BLaER1 treated with 17β-estradiol and CSF1 and Interleukin-3, amounts not matched to agents 10 nM and 100 nM (cell line): Measurements from ENCODE around the gene ITPR1.
A peak's percentile ranks its signal among the peaks of the same experiment; 100 is the strongest.

Experiments used
- H3K27ac ChIP-seq, 11 experiments: shearing (Covaris generic); formaldehyde crosslinking; 2 replicates each; pipeline ENCODE4 v1.8.1; 2022
- H3K27me3 ChIP-seq, 11 experiments: shearing (Covaris generic); formaldehyde crosslinking; 2 replicates each; pipeline ENCODE4 v1.8.1; 2022
- H3K36me3 ChIP-seq, 11 experiments: shearing (Covaris generic); formaldehyde crosslinking; 2 replicates each; pipeline ENCODE4 v1.8.1; 2022
- H3K4me1 ChIP-seq, 10 experiments: shearing (Covaris generic); formaldehyde crosslinking; 2 replicates each; pipeline ENCODE4 v1.8.1; 2022
- H3K4me2 ChIP-seq, 11 experiments: shearing (Covaris generic); formaldehyde crosslinking; 2 replicates each; pipeline ENCODE4 v1.8.1; 2022
- H3K4me3 ChIP-seq, 10 experiments: shearing (Covaris generic); formaldehyde crosslinking; 2 replicates each; pipeline ENCODE4 v1.8.1; 2022
- H3K9ac ChIP-seq, 11 experiments: shearing (Covaris generic); formaldehyde crosslinking; 2 replicates each; pipeline ENCODE4 v1.8.1; 2022
- H3K9me3 ChIP-seq, 11 experiments: shearing (Covaris generic); formaldehyde crosslinking; replicated peaks in 1 of 11; 2 replicates each; pipeline ENCODE4 v1.8.1; 2022
- H4K20me1 ChIP-seq, 11 experiments: shearing (Covaris generic); formaldehyde crosslinking; 2 replicates each; pipeline ENCODE4 v1.8.1; 2022
- Cebpa-rat ChIP-seq, 11 experiments: shearing (Covaris generic); IDR thresholded peaks; 2 replicates each; pipeline ENCODE4 v1.8.1; 2022

ITPR1 gene

GRCh38 chr3:4689021-4689420 is 195.9 kb downstream of the ITPR1 start:
- H3K9ac ChIP-seq = no peak overlapping the region
- H3K27me3 ChIP-seq = no peaks in the 10 kb centered on the region
- no peak overlapping the region for H3K27ac ChIP-seq
- no peak overlapping the region for H3K4me2 ChIP-seq
- no peaks in the 10 kb centered on the region; a peak in 1 of 22 replicates for H4K20me1 ChIP-seq
- H3K36me3 ChIP-seq = peaks cover 62 to 99% (median 86%) of the 10 kb centered on the region in 11 experiments
- TF ChIP-seq Cebpa-rat (IDR thresholded peaks at IDR 0.05) = no peak
- no peaks in the 10 kb centered on the region for H3K4me1 ChIP-seq
- no peak overlapping the region for H3K4me3 ChIP-seq
- peaks cover 13 to 24% (median 17%) of the 10 kb centered on the region in 11 experiments for H3K9me3 ChIP-seq

DNA sequence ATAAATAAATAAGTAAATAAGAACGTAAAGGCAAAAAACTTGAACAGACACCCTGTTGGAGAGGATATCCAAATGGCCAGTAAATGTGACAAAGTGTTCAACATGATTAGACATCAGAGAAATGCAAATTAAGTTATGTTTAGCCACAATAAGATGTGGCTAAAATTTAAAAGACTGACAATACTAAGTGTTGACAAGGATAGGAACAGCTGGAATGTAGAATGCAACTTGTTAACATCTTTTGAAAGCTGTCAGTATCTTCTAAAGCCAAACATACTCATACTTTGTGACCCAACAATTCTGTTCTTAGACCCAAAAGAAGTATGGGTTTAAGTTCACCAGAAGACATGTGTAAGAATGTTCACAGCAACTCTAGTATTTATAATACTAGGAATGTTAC is 197.1 kb downstream of the ITPR1 start:
- Histone ChIP-seq H3K4me2 (no peak overlapping the region), H3K9me3 (peaks cover 13 to 24% (median 17%) of the 10 kb centered on the region in 11 experiments), H3K27ac (no peak overlapping the region), H3K4me3 (no peak overlapping the region), H3K27me3 (no peaks in the 10 kb centered on the region), H3K9ac (no peak overlapping the region), H3K36me3 (peaks cover 49 to 97% (median 74%) of the 10 kb centered on the region in 11 experiments), H4K20me1 (no peaks in the 10 kb centered on the region; a peak in 1 of 22 replicates), H3K4me1 (peaks cover 0 to 3% (median 2%) of the 10 kb centered on the region in 10 experiments; a peak in 10 of 20 replicates)
- TF ChIP-seq Cebpa-rat (IDR thresholded peaks at IDR 0.05) = no peak

DNA sequence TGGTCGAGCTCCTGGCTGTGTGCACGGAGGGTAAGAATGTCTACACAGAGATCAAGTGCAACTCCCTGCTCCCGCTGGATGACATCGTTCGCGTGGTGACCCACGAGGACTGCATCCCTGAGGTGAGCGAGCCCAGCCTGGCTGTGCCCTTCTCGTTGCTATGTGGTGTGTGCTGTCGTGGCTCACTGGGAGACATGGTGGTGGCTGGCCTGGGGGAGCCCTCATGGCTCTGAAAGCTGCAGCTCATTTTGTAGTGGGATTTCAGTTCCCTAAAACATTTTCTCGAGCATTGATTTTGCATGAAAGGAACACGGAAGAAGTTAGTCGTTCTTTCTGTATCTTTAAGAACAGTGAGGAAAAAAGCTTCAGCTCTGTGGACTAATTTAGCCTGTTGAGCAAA is 200.5 kb downstream of the ITPR1 start:
- TF ChIP-seq Cebpa-rat (IDR thresholded peaks at IDR 0.05) = no peak

GRCh38 chr3:4695846-4696245 is 202.7 kb downstream of the ITPR1 start:
- TF ChIP-seq Cebpa-rat (IDR thresholded peaks at IDR 0.05) = no peak
- H3K9ac ChIP-seq = no peak overlapping the region
- peaks cover 32 to 97% (median 55%) of the 10 kb centered on the region in 11 experiments; a peak in 21 of 22 replicates for H3K36me3 ChIP-seq
- no peak overlapping the region for H3K4me3 ChIP-seq
- H3K9me3 ChIP-seq = peaks cover 0 to under 1% (median 0%) of the 10 kb centered on the region in 11 experiments; a peak in 1 of 22 replicates
- H3K4me1 ChIP-seq = peaks cover 0 to 11% (median 7%) of the 10 kb centered on the region in 10 experiments; a peak in 10 of 20 replicates
- H3K27ac ChIP-seq = no peak overlapping the region
- H4K20me1 ChIP-seq = no peaks in the 10 kb centered on the region; a peak in 1 of 22 replicates
- H3K27me3 ChIP-seq = no peaks in the 10 kb centered on the region
- H3K4me2 ChIP-seq = peak overlapping the region in 3 of 11 experiments; percentile 16 to 21 (median 16); a peak in 4 of 22 replicates

More for the DNA sequence above, 200.5 kb downstream of the ITPR1 start:
- Histone ChIP-seq H3K27ac (no peak overlapping the region), H3K9me3 (peaks cover 13 to 20% (median 17%) of the 10 kb centered on the region in 11 experiments), H3K9ac (no peak overlapping the region), H4K20me1 (no peaks in the 10 kb centered on the region; a peak in 1 of 22 replicates), H3K4me1 (peaks cover 0 to 11% (median 7%) of the 10 kb centered on the region in 10 experiments; a peak in 10 of 20 replicates), H3K4me2 (no peak overlapping the region), H3K36me3 (peaks cover 29 to 97% (median 59%) of the 10 kb centered on the region in 11 experiments), H3K4me3 (no peak overlapping the region), H3K27me3 (no peaks in the 10 kb centered on the region)

DNA sequence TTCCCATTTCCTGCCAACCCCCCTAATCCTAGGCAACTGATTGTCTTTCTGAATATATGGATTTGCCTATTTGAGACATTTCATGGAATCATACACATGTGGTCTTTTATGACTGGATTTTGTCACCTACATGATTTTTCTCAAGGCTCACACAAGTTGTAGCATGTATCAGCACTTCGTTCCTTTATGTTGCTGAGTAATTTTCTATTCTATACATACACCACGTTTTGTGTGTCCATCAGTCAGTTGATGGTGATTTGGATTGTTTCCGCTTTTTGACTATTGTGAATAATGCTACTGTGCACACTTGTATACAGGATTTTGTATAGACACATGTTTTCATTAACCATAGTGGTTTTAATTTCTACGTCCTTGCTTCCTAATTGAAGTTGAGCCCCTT is 203.1 kb downstream of the ITPR1 start:
- H3K4me1 ChIP-seq = peaks cover 0 to 11% (median 7%) of the 10 kb centered on the region in 10 experiments; a peak in 10 of 20 replicates
- no peak for TF ChIP-seq Cebpa-rat (IDR thresholded peaks at IDR 0.05)
- no peaks in the 10 kb centered on the region for H3K27me3 ChIP-seq
- no peak overlapping the region for H3K4me2 ChIP-seq
- no peak overlapping the region for H3K9ac ChIP-seq
- H3K27ac ChIP-seq = no peak overlapping the region
- peaks cover 36 to 97% (median 55%) of the 10 kb centered on the region in 11 experiments for H3K36me3 ChIP-seq
- H4K20me1 ChIP-seq = no peaks in the 10 kb centered on the region; a peak in 1 of 22 replicates
- H3K9me3 ChIP-seq = no peaks in the 10 kb centered on the region
- H3K4me3 ChIP-seq = no peak overlapping the region

- H3K9me3 ChIP-seq = no peaks in the 10 kb centered on the region
- no peaks in the 10 kb centered on the region; a peak in 1 of 22 replicates for H4K20me1 ChIP-seq
- H3K9ac ChIP-seq = no peak overlapping the region
- no peak for TF ChIP-seq Cebpa-rat (IDR thresholded peaks at IDR 0.05)
- H3K4me2 ChIP-seq = no peak overlapping the region
- peaks cover 42 to 97% (median 56%) of the 10 kb centered on the region in 11 experiments; a peak in 21 of 22 replicates for H3K36me3 ChIP-seq
- H3K4me1 ChIP-seq = peaks cover 0 to 20% (median 17%) of the 10 kb centered on the region in 10 experiments; a peak in 17 of 20 replicates
- no peak overlapping the region for H3K27ac ChIP-seq
- no peaks in the 10 kb centered on the region for H3K27me3 ChIP-seq
- no peak overlapping the region for H3K4me3 ChIP-seq
Measured at GRCh38 chr3:4698125-4698821, 205.1 kb downstream of the ITPR1 start.

GRCh38 chr3:4703054-4703480 is 209.9 kb downstream of the ITPR1 start:
- no peaks in the 10 kb centered on the region for H3K27me3 ChIP-seq
- H3K4me1 ChIP-seq = peaks cover 0 to 13% (median 10%) of the 10 kb centered on the region in 10 experiments; a peak in 16 of 20 replicates
- H4K20me1 ChIP-seq = no peaks in the 10 kb centered on the region
- no peak overlapping the region for H3K27ac ChIP-seq
- H3K9ac ChIP-seq = no peak overlapping the region
- H3K9me3 ChIP-seq = no peaks in the 10 kb centered on the region
- TF ChIP-seq Cebpa-rat (IDR thresholded peaks at IDR 0.05) = no peak
- peaks cover 57 to 100% (median 78%) of the 10 kb centered on the region in 11 experiments for H3K36me3 ChIP-seq
- peak overlapping the region in 9 of 11 experiments; percentile 0 to 59 (median 50); a peak in 17 of 22 replicates for H3K4me2 ChIP-seq
- no peak overlapping the region for H3K4me3 ChIP-seq

DNA sequence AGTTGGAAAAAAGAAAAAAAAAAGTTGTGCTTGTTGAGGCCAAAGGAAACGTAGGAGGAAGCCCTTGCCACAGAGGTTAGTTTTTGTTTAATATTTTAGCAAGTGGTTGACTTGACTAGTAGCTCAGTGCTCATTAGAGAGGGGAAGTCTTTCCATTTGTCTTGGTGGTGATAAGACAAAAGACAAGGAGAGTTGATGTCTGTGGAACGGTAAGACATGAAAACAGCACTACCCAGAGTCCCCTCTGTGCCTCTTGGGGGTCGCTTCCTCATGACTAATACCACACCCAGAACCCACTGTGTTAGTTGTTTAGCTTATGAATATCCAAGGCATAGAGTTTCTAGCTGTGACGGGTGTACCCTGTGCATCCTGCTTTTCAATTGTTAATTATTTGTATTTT is 211.4 kb downstream of the ITPR1 start:
- TF ChIP-seq Cebpa-rat (IDR thresholded peaks at IDR 0.05) = no peak
- no peaks in the 10 kb centered on the region for H4K20me1 ChIP-seq
- H3K4me1 ChIP-seq = peaks cover 0 to 13% (median 10%) of the 10 kb centered on the region in 10 experiments; a peak in 16 of 20 replicates
- peaks cover 56 to 99% (median 73%) of the 10 kb centered on the region in 11 experiments for H3K36me3 ChIP-seq
- no peak overlapping the region for H3K9ac ChIP-seq
- no peaks in the 10 kb centered on the region for H3K9me3 ChIP-seq
- no peaks in the 10 kb centered on the region for H3K27me3 ChIP-seq
- H3K4me3 ChIP-seq = no peak overlapping the region
- H3K4me2 ChIP-seq = no peak overlapping the region
- H3K27ac ChIP-seq = no peak overlapping the region

- H3K27me3 ChIP-seq = no peaks in the 10 kb centered on the region
- H3K27ac ChIP-seq = no peak overlapping the region
- TF ChIP-seq Cebpa-rat (IDR thresholded peaks at IDR 0.05) = no peak
- H3K36me3 ChIP-seq = peaks cover 47 to 94% (median 60%) of the 10 kb centered on the region in 11 experiments
- no peaks in the 10 kb centered on the region for H4K20me1 ChIP-seq
- no peaks in the 10 kb centered on the region for H3K9me3 ChIP-seq
- peaks cover 0 to 12% (median 10%) of the 10 kb centered on the region in 10 experiments; a peak in 16 of 20 replicates for H3K4me1 ChIP-seq
- H3K4me3 ChIP-seq = no peak overlapping the region
- no peak overlapping the region for H3K9ac ChIP-seq
- no peak overlapping the region for H3K4me2 ChIP-seq
Measured at GRCh38 chr3:4707324-4707723, 214.2 kb downstream of the ITPR1 start.
